Fibroblast of skin of right quadriceps (primary cell): ENCODE data around the gene SEMA4C.
A peak's percentile ranks its signal among the peaks of the same experiment; 100 is the strongest.
"Not testable (repeated sequence)": the region's sequence is repeated elsewhere in the genome, so short reads cannot be mapped to it uniquely, and the experiment has no call there.

Source experiments
- DNase-seq: peaks from one replicate; pipeline ENCODE4 v3.0.0-alpha.2; 2013

SEMA4C gene

DNA sequence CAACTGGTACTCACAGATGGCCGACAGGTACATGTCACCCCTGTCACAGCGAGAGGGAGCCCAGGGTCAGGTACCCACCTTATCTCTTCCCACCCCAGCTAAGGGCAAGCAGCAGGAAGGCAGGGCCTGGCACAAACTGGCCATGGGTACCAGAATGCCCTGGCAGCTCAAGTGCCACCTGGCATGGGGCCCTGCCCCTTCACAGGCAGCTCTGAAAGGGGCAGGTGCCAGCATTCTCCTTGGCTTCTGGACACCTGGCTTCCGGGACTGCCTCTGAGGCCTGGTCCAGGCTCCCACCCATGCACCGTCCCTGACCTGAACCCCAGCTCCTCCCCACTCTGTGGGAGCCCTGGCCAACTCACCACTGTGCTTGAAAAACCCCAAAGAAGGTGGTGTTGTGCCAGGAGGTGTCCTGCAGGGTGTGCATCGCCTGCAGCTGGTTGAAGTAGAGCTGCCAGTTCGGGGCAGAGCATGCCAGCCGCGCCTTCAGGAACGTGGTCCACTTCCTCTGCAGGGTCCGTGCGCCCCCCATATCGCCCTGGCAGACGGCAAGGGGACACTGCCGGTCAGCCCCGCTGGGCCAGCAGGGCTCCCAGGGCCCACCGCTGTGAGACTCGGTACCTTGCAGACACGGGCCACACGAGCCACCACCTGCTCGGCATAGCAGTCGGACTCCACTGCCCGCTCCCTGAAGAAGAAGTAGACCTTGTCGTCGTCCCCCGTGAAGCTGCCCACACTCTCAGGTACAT, 5.4 kb downstream of the SEMA4C start:
- no peak for DNase-seq

DNA sequence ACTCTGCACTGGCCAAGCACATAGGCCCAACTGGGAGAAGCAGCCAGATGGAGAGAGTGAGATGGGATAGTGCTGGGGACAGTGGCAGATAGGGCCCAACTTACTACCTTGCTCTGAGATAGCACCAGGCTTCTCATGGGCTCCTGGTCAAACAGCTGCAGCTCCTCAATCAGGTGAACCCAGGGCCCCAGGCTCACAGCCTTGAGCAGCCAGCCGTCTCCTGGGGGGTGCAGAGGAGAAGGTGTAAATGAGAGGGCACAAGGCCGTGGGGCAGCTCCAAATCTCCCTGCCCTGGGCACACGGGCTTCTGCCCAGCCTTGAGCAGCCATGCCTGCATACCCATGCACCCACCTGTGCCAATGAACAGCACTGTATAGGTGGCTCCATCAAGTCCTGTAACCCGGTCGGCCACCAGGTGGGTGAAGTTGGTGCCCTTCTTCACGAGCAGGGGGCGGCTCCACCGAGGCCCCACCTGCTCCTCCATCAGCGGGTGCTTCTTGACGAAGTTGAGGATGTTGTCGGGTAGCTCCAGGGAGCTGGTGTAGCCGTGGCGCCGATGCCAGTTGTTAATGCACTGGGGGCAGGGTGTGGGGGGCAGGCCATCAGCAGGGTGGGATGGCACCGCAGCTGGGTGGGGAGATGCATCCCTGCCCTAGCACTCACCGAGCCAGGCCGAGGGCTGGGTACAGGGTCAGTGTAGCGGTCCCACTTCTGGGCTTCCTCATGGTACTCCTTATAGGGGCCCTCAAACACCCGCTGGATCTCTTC, 6.1 kb downstream of the SEMA4C start:
- no peak for DNase-seq

DNA sequence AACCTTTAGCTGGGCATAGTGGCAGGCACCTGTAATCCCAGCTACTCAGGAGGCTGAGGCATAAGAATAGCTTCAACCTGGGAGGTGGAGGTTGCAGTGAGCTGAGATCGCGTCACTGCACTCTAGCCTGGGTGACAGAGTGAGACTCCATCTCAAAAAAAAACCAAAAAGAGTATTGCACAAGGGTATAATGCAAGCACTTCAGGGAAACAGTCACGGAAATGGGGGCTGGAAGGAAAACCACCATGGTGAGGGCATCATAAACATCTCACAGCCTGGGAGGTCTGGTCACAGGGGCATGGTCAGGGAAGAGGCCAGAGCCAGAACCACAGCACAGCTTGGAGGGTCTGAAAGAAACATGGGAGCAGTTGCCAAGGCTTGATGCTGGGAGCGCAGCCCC, 6.8 kb downstream of the SEMA4C start:
- not testable (repeated sequence) for DNase-seq

DNA sequence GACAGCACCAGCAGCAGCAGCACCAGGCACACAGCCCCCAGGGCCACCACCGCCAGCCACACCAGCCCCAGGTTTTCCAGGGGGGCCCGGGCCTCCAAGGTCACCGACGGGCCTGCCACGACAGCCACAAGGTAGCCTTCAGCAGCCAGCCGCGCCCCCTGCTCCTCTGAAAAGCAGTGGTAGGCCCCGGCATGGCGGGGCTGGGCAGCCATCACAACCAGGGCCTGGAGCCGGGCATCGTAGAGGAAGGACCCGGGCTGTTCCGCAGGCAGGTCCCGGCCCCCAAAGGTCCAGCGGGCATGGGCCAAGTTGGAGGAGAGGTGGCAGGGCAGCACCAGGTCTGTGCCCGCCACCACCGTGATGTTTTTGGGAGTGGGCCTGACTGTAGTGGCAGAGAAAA, 8.8 kb downstream of the SEMA4C start:
- DNase-seq = no peak

DNA sequence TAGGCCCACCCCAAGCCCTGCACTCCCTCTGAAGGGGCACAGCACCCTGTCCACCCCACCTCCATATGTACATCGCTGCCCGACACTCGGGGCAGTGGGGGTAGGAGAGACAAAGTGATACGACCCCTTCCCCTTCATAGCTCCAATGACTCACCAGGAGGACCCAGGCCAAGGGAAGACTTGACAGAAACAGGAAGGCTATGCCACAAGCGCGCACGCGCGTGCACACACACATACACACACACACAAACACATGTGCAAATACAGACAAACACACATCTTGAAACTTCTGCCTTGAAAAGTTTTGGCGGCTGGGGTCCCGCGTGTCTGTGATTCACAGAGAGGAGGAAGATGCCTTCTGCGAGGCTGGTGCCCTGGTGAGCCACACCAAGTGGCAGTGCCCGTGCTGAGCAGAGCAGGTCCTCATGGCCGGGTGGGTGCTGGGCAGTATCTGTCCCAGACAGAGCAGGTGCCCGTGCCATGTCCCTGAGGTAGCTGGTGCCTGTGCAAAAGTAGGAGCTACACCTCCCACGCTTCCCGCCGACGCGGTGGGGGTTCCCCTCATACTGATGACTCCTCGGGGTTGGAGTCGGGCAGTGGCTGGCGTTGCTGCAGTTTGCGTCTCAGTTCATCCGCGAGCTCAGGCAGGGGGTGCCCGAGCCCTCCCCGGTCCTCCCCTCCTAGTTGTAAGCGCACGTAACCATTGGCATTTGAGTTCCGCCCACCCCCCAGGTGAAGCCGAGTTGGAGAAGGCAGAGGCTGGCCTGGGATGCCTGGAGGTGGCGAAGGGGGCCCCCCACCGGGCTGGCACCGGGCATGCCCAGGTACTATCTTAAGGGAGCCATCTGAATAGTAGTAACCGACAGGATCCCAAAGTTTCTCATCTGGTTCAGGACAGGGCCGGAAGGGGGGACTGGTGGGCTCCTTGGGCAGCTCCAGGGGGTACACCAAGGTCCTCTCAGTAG, 9.5 kb downstream of the SEMA4C start:
- no peak for DNase-seq

DNA sequence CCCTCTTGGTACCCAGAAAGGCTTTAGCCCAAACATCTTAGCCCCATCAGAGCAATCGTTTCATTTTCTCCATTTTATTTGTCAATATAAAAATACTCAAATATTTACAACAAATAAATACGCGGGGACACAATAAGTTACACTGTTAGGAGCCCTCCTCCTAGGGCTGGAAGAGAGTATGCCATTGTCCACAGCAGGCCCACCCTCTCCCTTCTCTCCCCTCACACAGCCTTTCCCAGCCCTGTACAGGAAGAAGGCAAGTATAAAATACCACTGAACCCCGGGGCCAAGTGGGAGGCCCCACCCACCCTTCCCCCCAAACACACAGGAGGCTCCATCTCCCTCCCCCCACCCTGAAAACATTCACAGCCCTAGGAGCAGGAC, 10.2 kb downstream of the SEMA4C start:
- DNase-seq = no peak

DNA sequence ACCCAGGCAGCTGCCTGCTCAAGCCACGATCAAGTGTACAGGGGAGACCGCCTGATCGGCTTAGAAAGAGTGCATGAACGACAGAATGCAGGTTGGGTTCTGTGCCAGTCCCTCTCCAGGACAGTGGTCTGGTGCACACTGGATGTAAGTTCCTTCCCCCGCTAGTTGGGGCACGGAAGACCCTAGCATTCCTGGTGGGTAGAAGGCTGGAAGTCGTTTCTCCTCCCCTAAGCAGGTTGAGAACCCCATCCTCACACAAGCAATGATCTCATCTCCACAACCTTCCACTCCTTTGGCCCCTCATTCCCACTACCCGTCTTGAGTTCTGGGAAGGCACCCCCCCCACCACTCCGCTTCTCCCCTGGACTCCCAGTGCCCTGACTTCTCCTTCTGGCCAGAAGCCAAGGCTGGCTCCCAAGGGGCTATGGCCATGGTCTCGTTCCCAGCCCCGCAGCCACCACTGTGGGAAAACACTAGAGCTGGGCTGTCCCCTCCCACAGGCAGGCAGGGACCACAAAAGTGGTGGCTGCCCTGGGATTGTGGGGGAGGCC, 10.7 kb downstream of the SEMA4C start:
- DNase-seq = no peak

DNA sequence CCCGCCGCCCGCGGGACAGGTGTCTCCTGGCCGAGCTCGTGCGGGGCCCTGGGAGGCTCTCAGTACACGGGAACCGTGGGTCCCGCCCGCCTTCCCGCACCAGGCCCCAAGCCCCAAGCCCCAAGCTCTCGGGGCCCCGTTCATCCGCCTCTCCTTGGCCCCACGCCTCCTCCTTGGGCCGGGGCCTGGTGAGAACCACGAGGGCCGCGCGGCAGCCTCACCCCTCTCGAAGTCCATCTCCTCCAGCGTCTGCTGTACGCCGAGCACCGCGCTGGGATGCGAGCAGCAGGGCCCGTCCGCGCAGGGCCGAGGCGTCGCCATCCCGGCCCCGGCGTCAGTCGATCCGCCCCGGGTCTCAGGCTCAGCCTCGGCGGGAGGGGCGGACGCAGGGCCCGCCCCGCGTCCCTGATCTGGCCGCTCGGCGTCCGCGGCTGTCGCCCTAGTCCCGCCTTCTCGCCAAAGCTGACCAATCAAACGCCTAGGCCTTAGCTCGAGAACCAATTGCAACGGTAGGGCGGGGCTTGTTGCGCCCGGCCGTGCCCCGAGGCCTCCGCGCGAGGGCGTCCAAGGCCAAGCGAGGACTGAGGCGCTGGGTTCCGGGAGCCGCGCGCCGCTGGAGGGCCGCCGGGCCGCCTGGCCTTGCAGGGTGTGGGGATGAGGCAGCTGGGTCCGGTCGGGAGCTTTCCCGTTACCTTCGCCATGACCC, 12.1 kb downstream of the SEMA4C start, which contains the start of gene ANKRD39:
Gene ANKRD39, minus strand, starts transcription at position 350 of the 706 bp plus-strand sequence. Its CDS starts 29 bp downstream, at position 321.
- peak; percentile 98 for DNase-seq

DNA sequence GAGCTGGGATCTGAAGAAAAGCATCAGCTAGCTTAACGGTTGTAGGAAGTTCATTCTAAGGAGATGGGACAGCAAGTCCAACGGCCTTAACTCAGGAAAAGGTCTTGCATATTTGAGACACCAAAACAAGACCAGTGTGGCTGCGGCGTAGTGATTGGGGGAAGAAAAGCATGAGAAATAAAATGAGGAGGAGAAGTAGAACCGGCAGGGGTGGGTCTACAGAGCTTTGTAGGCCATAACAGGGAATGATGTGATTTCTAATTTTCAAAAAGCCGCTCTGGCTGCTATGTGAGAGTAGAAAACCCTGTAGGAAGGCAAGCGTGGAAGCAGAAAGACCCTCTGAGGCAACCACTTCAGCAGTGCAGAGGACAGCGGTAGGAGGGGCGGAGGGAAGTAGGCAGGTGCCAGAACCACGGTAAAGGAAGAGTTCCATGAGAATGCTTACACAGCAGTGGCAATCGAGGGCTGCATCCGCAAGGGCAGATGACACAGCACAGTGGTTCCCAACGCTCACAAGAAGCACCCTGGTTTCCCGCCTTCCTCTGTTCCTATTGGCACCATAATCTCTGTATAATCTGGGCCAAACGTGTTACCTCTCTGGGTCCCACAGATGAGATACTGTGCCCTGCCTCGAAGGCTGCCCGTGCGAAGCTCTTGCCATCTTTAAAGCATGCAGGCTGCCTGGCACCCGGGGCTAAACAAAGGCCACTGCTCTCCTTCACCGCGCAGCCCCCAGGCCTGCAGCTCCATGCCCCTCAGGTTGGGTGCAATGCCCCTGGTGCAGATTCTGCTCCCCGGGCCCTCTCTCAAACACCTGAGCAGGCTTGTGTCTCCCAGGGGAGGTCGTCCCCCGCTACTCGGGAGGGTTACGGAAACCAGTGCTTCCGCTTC, 12.9 kb downstream of the SEMA4C start:
- peak; percentile 14 for DNase-seq

DNA sequence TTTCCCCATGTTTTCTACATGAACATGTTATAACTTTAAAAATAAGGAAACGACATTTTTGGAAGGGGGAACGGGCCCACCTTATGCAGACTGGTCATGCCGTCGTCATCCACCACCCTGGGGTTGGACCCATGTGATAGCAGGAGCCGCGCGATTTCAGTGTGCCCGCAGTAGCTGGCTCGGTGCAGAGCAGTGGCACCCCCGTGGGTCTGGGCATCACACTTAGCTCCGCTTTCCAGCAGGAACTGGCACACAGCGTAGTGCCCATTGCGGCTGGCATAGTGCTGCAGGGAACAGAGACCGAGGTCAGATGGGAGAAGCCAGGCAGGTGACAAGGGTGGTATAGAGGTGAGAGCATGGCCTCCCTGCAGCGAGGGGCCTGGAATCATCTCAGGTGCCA, 16.6 kb downstream of the SEMA4C start:
- DNase-seq = no peak

DNA sequence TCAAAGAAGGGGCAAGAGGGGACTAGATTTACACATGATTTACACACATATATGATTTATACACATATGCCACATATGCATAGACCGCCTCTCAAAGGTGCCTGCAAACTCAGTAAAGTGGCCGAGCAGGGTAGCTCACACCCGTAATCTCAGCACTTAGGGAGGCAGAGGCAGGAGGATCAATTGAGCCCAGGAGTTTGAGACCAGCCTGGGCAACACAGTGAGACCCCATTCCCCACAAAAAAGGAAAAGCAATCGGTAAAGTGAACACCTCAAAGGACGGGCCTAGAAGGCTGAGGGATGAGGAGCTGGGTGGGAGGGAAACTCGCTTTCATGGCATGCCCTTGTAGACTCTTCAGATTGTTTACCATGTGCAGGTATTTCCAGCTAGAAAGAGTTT, 17.2 kb downstream of the SEMA4C start:
- no peak for DNase-seq

DNA sequence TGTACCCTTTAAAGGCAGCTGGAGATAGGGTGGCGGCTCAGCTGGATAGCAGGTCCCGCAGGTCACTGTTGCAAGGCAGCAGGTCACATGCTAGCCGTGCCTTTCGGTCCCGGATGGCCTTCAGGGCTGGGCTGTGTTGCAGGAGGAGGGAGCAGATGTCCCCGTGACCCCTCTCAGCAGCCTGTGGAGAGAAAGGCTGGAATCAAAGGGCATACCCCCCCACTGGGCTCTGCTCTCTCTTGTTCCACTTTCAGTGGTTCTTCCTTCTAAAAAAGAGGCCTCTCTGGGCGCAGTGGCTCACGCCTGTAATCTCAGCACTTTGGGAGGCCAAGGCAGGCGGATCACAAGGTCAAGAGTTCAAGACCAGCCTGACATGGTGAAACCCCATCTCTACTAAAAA, 21.6 kb downstream of the SEMA4C start:
- DNase-seq = no peak

DNA sequence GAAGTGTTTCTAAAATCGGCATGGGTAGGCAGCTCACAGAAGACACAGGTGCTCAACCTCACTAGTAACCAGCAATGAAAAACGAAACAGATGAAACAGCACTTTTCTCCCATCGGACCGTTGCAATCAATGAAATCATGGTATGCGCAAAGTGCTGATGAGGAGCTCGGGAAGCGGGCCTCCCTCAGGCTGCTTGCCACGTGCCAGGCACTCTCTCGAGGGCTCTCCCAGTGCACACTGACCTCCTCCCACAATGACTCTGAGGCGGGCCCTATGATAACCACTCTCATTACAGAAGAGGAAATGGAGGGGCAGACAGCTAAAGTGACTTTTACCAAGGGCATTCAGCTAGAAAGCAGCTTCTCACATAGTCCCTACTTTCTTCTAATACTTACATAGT, 22.3 kb downstream of the SEMA4C start:
- DNase-seq = no peak

DNA sequence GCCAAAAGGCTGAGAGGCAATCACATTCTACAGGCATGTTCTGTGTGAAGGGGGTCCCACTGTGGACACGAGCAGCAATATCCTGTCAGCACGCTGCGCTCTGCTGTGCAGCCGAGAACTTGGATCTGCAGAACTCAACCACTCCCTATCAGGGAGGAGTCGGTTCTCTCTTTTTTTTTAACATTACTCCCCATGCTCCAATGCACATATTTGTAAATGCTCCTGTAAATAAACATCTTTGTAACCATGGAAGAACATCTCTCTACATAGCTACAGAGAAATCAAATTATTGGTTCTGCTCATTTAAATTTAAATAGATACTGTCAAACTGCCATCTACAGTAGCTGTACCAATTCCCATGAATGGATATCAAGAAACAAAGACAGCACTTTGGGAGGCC, 23.1 kb downstream of the SEMA4C start:
- DNase-seq = no peak

DNA sequence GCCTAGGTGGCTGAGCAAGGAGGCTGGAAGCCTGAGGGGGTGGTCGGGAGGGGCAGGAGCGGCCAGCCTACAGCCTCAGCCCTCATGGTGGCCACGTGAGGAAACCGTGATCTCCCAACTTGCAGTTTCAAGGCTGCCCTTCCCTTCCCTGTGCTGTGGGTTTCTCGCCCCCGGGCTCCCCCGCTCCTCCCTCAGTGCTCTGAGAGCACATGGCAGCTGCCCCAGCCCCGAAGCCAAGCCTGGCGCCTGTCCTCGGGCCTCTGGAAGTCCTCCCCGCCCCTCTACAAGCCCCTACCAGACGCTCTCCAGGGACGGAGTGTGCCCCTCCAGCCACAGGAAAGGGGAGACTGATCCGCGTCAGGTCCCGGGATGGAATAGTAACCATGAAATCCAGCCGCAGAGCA, 25.5 kb downstream of the SEMA4C start:
- DNase-seq = no peak

DNA sequence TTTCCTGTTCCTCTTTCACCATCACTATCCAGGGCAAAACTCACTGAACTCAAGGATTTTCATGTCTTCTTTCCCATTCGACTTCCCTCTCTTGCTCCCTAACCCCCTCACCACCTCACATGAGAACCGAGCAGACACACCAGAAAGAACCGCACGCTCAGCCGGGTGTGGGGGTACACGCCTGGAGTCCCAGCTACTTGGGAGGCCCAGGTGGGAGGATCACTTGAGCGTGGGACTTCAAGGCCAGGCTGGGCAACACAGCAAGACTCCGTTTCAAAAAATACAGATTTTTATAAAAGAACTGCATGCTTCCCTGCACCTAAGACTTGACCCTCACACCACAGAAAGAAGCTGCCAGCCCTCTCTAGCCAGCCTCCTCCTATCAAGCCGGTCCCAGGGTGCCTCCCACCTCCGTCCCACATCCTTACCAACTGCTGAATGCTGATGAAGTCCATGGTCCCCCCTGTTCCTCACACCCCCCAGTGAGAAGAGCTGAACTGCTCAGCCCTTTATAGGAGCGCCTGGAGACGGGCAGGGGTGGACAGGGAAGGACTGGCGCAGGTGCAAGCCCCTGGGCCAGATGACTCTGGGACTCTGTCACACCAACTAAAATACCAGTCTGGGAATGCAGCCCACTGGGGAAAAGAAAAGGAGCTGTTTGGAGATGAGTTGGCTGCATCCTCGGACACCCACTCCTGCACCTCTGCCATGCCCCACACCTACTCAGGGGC, 26.2 kb downstream of the SEMA4C start, which contains the start of gene ANKRD23:
Gene ANKRD23, minus strand, starts transcription at position 484 of the 731 bp plus-strand sequence. Its CDS starts 29 bp downstream, at position 455.
- no peak for DNase-seq

DNA sequence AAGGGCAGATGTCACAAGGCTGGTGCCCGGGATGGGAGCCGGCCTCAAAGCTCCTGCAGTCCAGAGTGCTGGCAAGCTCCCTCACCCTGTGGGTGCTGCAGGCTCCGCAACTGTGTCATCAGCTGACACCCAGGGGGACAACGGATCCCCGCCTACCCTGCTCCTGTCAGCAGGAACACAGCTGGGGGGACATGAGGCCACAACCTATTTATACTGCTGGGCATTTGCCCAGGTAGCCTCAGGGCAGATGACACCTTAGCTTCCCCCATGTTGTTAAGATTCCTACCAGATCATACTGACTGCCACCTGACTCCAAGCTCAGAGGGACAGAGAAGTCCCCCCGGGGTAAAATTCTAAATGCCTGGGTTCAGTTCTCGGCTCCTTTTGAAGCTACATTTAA, 27.3 kb downstream of the SEMA4C start:
- no peak for DNase-seq

DNA sequence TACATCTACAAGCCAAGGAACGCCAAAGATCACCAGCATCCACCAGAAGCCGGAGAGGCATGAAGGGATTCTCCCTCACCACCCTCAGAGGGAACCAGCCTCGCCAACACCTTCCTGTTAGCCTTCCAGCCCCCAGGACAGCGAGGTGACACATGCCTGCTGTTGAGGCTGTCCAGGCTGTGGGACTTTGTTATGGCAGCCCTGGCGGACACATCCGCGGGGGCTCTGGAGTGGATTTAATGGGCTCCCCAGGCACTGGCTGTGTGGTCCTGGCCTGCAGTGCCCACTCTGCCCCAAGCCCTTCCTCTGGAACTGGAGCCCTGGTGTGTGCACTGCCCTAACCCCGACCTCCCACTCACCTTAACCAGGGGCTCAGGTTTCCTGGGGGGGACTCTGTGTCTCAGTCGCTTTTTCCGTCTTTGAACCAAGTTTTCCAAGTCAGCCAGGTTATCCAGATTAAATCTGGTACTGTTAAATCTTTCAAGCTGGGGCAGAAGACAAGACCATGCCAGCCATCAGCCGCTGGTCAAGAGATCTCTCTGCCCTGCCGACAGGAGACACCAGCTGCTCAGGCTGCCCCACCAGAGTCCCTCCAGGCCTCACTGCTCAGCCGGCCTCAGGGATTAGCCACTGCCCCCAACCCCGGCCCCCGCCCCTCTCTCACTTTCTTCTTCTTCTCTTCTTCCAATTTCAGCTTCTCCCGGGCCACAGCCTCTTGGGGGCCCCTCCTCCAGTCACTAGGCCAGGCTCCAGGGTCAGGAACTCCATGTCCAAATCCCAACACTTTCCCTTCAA, 28.0 kb downstream of the SEMA4C start:
- DNase-seq = no peak
